Posterior cingulate gyrus (tissue), 11 donors: ENCODE data around the gene PCSK2.

Experiments
- DNase-seq, 10 donors: peaks; one replicate each; pipeline versions ENCODE4 v3.0.0 to v3.0.0-alpha.2; 2020 to 2021; ENCODE audit warnings: mixed read lengths in 3 of 10
- intact Hi-C: fragments of 100-400 bp; cut with DNase I; formaldehyde crosslinking; loops from one replicate; pipeline ENCODE4 v1.15.1; 2023

PCSK2 gene

GRCh38 chr20:17390655-17391054 is 163.8 kb downstream of the PCSK2 start:
- intact Hi-C loops = no loop called here
- DNase-seq = no peak

GRCh38 chr20:17391127-17391771 is 164.4 kb downstream of the PCSK2 start:
- no peak for DNase-seq
- intact Hi-C loops = no loop called here

DNA sequence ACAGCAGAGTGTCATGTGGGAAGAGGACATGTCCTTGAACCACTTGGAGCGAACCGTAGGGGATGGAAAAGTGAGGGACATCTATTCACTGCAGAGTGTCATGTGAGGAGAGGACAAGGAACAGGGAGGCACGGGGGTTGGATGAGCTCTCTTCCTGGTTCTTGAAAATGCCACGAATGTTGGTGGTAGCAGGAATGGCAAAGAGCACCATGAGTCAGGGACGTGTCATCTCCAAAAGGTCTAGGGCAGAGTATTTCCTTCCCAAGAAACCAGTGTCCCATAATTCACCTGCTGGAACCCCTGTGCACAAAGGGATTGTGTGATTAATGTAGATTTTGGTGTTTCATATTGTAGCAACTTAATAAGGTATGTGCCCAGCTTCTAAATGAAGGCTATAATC is 167.6 kb downstream of the PCSK2 start:
- DNase-seq = no peak

DNA sequence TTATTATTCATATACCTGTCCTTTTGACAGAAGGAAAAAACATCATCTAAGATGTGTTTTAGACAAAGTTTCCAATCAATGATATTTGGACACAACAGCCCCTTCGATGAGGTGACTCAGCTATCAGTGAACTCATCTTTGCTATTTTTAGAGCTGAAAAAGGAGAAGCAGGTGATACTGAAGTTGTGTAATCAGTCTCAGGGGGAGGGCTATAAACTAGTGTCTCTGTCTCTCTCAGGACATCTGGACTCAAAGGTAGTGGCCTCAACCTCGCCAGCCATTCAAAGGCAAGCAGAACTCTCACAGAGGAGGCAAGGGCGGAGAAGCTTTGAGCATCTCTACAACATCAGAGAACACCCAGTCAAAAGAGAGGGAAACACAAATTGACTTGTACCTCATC is 168.9 kb downstream of the PCSK2 start:
- no peak for DNase-seq
- intact Hi-C loops = no loop called here

More for the DNA sequence above, 167.6 kb downstream of the PCSK2 start:
- intact Hi-C loops = no loop called here

GRCh38 chr20:17399303-17399985 is 172.6 kb downstream of the PCSK2 start:
- intact Hi-C loops = no loop called here
- no peak for DNase-seq

DNA sequence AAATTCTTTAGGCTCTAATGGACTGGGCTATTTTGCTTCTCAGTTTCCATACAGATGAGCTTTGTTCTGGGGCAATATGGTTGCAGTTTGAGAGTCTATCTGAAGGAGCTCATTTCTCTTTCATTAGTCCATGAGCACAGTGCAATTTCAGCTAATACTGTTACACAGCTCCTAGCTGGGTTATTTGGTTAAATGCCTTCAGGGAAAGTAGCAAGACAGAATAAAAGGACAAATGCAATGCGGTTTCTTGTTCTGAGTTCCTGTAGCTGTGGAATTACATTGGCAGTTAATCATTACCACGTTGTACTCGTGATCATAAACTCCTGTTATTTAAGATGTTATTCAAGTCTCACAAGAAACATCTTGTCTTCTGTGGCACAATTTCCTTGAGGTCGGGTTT is 176.6 kb downstream of the PCSK2 start:
- intact Hi-C loops = no loop called here
- DNase-seq = no peak

GRCh38 chr20:17406051-17406590 is 179.3 kb downstream of the PCSK2 start:
- no peak for DNase-seq
- intact Hi-C loops = no loop called here

- DNase-seq = no peak
- intact Hi-C loops = no loop called here
Measured at GRCh38 chr20:17407550-17407949, 180.7 kb downstream of the PCSK2 start.

- no peak for DNase-seq
- intact Hi-C loops = no loop called here
Measured at GRCh38 chr20:17417225-17417624, 190.4 kb downstream of the PCSK2 start.

DNA sequence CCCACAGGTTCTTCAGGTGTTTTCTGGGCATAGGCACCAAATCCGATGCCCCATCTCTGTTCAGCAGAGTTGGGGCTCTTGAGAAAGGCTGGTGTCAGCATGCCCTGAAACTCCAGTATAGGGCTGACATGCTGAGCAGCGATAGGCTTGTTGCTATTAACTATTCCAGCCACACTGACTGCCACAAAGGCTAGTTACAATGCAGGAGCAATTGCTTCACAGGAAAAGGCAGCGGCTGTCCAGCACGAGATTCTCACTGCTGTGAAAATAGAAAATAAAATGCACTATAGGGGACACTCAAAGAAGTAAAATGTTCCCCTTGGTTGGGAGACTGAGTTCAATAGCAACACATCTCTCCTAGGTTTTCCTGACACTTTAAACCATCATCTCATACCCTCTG is 191.9 kb downstream of the PCSK2 start:
- DNase-seq = no peak
- intact Hi-C loops = no loop called here

DNA sequence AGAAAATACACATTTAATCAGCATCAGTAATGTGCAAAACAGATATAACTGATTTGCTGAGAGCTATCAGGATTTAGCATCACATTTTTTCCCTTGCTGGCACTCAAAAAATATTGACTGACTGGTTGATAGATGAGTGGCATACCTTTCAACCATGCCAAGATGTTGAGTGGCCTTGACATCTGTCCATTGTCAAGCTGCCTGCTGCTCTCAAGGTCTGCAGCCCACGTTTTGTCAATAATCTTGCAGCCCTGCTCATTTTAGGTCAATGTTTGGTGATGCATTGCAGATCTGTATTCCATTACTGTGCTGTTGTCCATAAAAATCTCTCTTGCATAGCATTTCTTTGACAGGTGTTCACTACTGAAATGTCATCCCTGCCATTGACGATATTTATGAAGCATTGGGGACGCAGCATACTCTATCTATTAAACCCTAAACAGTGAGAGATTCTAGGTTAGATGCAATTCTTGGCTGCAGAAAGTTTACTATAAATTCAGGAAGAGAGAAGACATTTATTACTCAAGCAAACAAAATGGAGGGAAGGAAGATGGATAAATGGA is 192.7 kb downstream of the PCSK2 start:
- no peak for DNase-seq
- intact Hi-C loops = no loop called here

GRCh38 chr20:17421493-17421892 is 194.7 kb downstream of the PCSK2 start:
- no peak for DNase-seq
- intact Hi-C loops = no loop called here

DNA sequence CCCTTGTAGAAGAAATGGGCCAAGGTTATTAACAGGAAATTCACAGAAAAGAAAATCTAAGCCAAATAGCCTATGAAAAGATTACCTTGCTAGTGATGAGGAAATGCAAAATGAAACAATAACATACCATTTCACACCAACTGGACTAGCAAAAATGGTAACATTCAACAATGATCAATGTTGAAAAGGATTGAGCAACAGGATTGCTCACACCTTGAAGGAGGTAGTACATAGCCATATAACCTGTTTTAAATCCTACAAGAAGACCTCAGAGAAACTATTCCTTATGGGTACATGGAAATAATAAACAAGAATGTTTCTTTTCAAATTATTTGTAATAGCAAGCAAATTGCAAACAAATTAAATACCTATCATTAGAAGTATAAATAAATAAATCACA is 196.9 kb downstream of the PCSK2 start:
- intact Hi-C loops = no loop called here
- DNase-seq = no peak

DNA sequence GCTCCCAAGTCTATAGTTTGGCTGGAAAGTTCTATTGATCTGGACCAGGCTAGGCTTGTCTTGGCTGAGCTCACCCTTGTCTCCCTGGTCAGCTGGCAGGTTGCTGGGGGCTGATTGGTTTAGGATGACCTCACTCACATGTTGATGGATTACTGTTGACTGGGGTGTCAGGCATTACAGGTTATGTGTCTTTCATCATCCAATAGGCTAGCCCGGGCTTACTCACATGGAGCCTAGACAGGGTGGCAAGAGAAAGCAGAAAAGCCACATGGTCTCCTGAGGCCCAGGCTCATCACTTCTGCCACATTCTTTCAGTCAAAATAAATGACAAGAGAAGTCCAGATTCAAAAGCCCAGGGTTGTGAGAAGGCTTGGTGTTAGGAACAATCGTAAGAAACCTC is 200.8 kb downstream of the PCSK2 start:
- DNase-seq = no peak
- intact Hi-C loops = no loop called here

GRCh38 chr20:17430125-17430950 is 203.5 kb downstream of the PCSK2 start:
- intact Hi-C loops = no loop called here
- DNase-seq = no peak

DNA sequence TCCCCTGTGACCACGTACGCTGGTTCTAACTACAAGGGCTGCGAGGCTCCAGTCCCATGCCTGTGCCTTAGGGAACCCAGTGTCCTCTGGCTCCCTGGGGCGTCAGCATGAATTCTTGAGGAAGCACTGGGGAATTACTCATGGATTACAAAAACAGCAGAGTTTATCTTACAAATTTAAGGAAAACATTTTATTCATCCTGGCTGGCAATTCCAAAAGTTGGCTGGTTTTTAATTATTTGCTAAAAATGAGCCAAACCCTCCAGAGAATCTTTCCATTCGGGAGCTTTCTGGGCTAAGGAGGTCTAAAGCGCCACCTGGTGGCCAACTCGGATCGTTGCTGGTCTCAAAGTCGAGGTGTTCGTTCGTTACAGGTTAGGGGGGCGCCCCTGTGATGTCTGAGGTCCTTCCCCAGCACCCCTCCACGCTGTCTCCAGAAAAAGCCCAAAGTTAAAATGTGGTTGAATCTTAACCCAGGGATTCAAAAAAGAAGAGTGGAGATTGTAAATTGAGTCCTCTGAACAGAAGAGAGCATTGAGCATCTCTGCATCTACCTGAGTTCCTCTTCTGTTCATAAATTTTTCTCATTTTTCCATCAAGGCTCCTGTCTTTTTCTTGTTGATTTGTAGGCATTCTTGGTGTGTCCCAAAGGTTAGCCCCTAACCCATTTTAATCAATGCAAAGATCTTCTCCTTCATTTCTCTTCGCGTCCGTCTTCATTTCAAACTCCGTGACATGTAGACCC is 205.0 kb downstream of the PCSK2 start:
- DNase-seq = peak; percentile 53 to 96 (median 70)

DNA sequence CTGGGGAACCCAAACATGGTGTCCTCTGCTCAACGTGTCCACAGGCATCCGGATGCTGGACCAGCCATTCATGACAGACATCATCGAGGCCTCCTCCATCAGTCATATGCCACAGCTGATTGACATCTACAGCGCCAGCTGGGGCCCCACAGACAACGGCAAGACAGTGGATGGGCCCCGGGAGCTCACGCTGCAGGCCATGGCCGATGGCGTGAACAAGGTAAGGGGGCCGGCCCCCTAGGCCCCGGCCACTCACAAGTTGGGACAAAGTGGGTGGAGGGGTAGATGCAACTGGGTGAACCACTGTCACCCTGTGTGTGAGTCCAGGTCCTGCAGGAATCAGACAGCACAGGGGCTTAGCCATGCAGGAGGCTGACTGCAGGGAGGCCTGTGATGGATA is 209.8 kb downstream of the PCSK2 start:
- intact Hi-C loops = no loop called here
- peak in 1 of 10 donors; percentile 63 for DNase-seq

More for the DNA sequence above, 205.0 kb downstream of the PCSK2 start:
- intact Hi-C loops = loop anchor here (1.0 kb wide), 1 partner anchor 627 kb away; no protein-coding TSS in a partner anchor

- DNase-seq = no peak
- intact Hi-C loops = no loop called here
Measured at GRCh38 chr20:17437251-17437650, 210.4 kb downstream of the PCSK2 start.

DNA sequence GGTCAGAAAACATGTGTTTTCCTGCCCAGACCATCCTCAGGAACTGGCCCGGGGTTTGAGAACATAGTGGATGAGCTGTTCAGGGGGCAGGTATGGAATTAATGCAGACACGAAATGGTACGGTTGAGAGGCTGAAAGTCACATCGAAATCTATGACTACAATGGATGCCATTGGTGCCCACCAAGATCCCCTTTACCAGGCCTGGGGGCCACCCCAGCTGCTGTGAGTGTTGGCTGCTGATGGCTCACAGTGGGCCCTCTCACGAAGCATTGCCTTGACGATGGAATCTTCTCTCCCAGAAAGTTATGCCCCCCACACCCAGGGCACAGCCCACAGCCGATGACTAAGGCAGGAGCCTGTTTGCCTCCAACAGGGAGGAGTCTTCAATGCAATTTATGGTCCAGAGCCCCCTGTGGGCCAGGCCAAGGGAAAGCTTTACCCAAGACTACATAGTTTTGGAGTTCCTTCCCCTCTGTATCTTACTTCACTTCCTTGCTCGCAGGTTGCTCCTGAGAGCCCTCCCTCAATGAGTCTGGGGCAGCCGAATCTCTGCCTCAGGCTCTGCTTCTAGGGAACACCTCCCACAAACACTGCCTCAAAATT is 211.7 kb downstream of the PCSK2 start:
- peak in 1 of 10 donors; percentile 73 for DNase-seq
- intact Hi-C loops = no loop called here
